ENCODE measurements around the gene FGFR1OP2. TPM values are rescaled to one million over a fixed set of nuclear protein-coding genes. Genes with fewer than 3 reads are reported as not detected.

The FGFR1OP2 gene
- total and polyA plus RNA-seq, 2 of the 8 experiments (the other 6 are each of a cell fraction or from before 2014, with no cell fraction given): 8.8 to 34.4 TPM

- peaks cover 0 to 30% of the 10 kb centered on the region in 2 experiments; a peak in 2 of 4 replicates for H3K79me2 ChIP-seq (ENCODE audit: control insufficient read depth in 1 of 2, insufficient read depth in 2 of 2, low read length in 2 of 2)
These were observed 63.9 kb downstream of the FGFR1OP2 start for GRCh38 chr12:27002141-27002540.

More at GRCh38 chr12:27002141-27002540, 63.9 kb downstream of the FGFR1OP2 start:
- Histone ChIP-seq H3K27me3 (replicated peaks in 1 of 4; ENCODE audit: control insufficient read depth in 3 of 4, extremely low read depth in 1 of 4, insufficient read depth in 3 of 4, low read length in 3 of 4) (no peaks in the 10 kb centered on the region), H4K20me1 (replicated peaks in 1 of 2; ENCODE audit: control insufficient read depth in 1 of 2, insufficient read depth in 2 of 2, low read length in 2 of 2) (peaks cover 0 to 3% of the 10 kb centered on the region in 2 experiments), H3K36me3 (ENCODE audit: control insufficient read depth in 2 of 4, insufficient read depth in 4 of 4, low read length in 3 of 4) (peaks cover 0 to 7% (median 6%) of the 10 kb centered on the region in 4 experiments; a peak in 5 of 8 replicates), H3K79me1 (ENCODE audit: low read depth, low read length) (peaks cover 5% of the 10 kb centered on the region; the same call in 1 of the 2 replicates), H2BK5ac (ENCODE audit: low read depth, low read length) (no peak overlapping the region), H3K27ac (ENCODE audit: low read depth, low read length) (no peak overlapping the region), H3K4me3 (ENCODE audit: extremely low read depth in 1 of 4, insufficient read depth in 2 of 4, low read depth in 3 of 4, low read length in 4 of 4) (no peak overlapping the region), H2AFZ (ENCODE audit: low read length) (no peak overlapping the region), H3K9ac (replicated peaks in 1 of 4; ENCODE audit: extremely low read depth in 1 of 4, low read depth in 3 of 4, low read length in 3 of 4) (no peak overlapping the region), H3K14ac (ENCODE audit: insufficient read length) (no peak overlapping the region), H4K8ac (ENCODE audit: extremely low read depth, insufficient read depth, low read length) (no peak overlapping the region), H2BK12ac (ENCODE audit: low read depth, low read length) (no peak overlapping the region), H2BK15ac (ENCODE audit: low read length) (no peak overlapping the region), H3K56ac (replicated peaks; ENCODE audit: insufficient read length, low read depth, low read length) (no peak overlapping the region), H4K91ac (replicated peaks; ENCODE audit: insufficient read length, low read length) (no peak overlapping the region), H3K23me2 (ENCODE audit: low read depth, low read length) (peaks cover 5% of the 10 kb centered on the region; the same call in 1 of the 2 replicates), H2AK5ac (ENCODE audit: low read depth, low read length) (no peak overlapping the region), H4K5ac (ENCODE audit: insufficient read length, low read depth, low read length) (no peak overlapping the region), H2BK20ac (ENCODE audit: low read length) (no peak overlapping the region), H3K4me1 (replicated peaks in 1 of 4; ENCODE audit: control insufficient read depth in 3 of 4, insufficient read depth in 4 of 4, low read length in 3 of 4) (peaks cover 2 to 8% (median 4%) of the 10 kb centered on the region in 4 experiments; a peak in 5 of 7 replicates), H2BK120ac (replicated peaks; ENCODE audit: low read depth, low read length) (no peak overlapping the region), H3K4ac (replicated peaks; ENCODE audit: insufficient read length, low read depth, low read length) (no peak overlapping the region), H3K4me2 (ENCODE audit: insufficient read depth in 1 of 2, low read depth in 2 of 2, low read length in 2 of 2) (no peak overlapping the region), H3K23ac (ENCODE audit: insufficient read length) (no peak overlapping the region), H3K18ac (ENCODE audit: extremely low read depth, low read length) (no peak overlapping the region), H3K9me3 (ENCODE audit: insufficient read depth in 2 of 2, low read depth in 1 of 2, low read length in 1 of 2) (no peaks in the 10 kb centered on the region)
- TF ChIP-seq CBX8 (IDR thresholded peaks at IDR 0.05; ENCODE audit: borderline replicate concordance, low read depth, low read length) (no peak), POLR2A (IDR thresholded peaks at IDR 0.05; ENCODE audit: control extremely low read depth in 1 of 2, low read depth in 2 of 2, low read length in 2 of 2) (no peak), CHD1 (IDR thresholded peaks at IDR 0.05; ENCODE audit: low read depth, low read length) (no peak), ZNF274 (IDR thresholded peaks at IDR 0.05; ENCODE audit: borderline replicate concordance, extremely low read depth, low read length) (no peak)
- WGBS, 2 experiments (ENCODE audit: extremely low coverage in 1 of 2, insufficient coverage in 1 of 2, insufficient read length in 1 of 2, insufficient replicate concordance in 2 of 2, low coverage in 1 of 2, low lambda C conversion rate in 2 of 2, missing lambda C conversion rate in 1 of 2): 86% methylated on average over 5 of the region's 5 CpGs; no CpG with 5 or more reads in 1 of the 2 experiments
- ChIA-PET CTCF (ENCODE audit: partially characterized antibody) (interaction anchor here (0.8 to 2.0 kb wide), 3 partner anchors 12 to 91 kb away, joined by 3 to 6 read pairs (median 3); partner anchors contain the start of gene TM7SF3), POLR2A (ENCODE audit: partially characterized antibody) (interaction anchor here (0.7 to 1.8 kb wide), 2 partner anchors 9 to 41 kb away, joined by 3 to 5 read pairs; no protein-coding TSS in a partner anchor)
- no peak for FAIRE-seq
- DNase-seq (ENCODE audit: low read depth in 1 of 2, low spot score in 2 of 2): no peak
